ENCODE data around the gene TAPBP.
"Not testable (repeated sequence)": the region's sequence is repeated elsewhere in the genome, so short reads cannot be mapped to it uniquely, and the experiment has no call there.

The TAPBP gene

DNA sequence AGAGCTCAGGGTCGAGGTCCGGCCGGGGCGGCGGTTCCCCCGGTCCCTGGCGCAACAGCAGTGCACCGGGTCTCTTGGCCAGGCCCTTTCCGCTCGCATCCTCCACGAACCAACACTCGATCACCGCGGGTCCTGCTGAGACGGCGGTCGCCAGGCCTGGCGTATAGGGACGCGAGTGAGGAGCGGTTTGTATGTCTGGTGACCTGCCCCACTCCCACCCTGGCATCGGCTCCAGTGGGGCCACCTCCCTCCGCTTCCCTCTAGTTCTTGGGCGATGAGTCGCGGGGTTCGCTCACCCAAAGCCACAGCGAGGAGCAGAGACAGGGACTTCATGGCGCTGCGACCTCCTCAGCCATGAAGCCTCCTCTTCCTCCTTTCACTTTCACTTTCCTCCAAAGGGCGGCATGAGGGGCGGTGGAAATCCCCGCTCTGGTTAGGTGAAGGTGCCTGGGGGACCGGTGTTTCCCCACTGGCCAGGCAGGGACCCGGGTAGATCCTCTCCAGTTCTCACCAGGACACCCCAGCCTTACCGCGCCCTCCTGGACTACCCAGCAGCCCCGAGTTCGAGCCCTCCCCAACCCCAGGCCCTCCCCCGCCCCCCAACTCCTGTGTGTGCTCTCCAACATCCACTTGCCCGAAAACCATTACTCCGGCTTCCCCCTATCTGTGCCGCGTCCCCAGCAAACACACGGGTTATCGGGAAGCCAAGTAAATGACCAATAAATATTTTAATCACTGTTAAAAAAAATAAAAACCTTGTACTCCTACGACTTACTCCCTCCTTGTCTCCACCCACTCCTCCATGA is at the start of gene TAPBP:
TAPBP (minus strand) TSS at position 370 of the 806 bp plus-strand sequence; CDS start at position 333, 37 bp downstream.
- Mint-ChIP-seq H3K9me3 (no peaks in the 10 kb centered on the region), H3K27me3 (ENCODE audit: low read depth) (no peaks in the 10 kb centered on the region), H3K4me1 (ENCODE audit: low read depth) (peaks cover 41% of the 10 kb centered on the region), H3K4me3 (peak within 1 kb of the TSS; percentile 95), H3K27ac (peak within 1 kb of the TSS; percentile 96), H3K36me3 (ENCODE audit: low read depth) (peaks cover 47% of the 10 kb centered on the region)
- DNase-seq (ENCODE audit: low spot score) = peak; percentile 88

DNA sequence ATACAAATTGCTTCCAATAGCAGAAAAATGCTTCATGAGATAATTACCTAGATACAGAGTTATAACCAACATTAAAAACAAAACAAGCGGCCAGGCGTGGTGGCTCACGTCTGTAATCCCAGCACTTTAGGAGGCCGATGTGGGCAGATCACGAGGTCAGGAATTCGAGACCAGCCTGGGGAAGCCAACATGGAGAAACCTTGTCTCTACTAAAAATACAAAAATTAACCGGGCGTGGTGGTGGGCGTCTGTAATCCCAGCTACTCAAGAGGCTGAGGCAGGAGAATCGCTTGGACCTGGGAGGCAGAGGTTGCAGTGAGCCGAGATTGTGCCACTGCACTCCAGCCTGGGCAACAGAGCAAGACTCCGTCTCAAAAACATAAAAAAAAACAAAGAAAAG is 49.6 kb upstream of the TAPBP start:
- H3K27ac Mint-ChIP-seq; DNase-seq (ENCODE audit: low spot score): not testable (repeated sequence)
- H3K27me3 Mint-ChIP-seq (ENCODE audit: low read depth) = peaks cover 13% of the 10 kb centered on the region

DNA sequence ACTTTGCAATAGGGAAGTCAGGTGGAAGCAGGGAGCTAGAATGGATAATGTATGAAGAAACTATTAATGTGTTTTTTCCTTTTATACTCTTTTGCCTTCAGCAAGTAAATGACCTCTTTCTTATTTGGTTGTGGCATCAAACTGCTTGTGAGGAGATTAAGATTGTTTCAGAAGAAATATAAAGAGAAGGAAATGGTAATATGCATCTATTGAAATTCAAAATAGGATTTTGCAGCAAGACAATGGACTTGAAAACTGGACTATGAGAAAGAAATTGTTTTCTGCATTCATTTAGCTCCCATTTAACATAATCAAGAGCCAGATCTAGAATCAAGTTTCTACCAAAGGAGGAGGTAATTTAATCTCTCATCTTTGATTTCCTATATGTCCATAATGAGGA is 45.5 kb upstream of the TAPBP start:
- Mint-ChIP-seq H3K9me3 (no peaks in the 10 kb centered on the region), H3K36me3 (ENCODE audit: low read depth) (no peaks in the 10 kb centered on the region), H3K4me1 (ENCODE audit: low read depth) (peaks cover under 1% of the 10 kb centered on the region), H3K4me3 (no peak overlapping the region), H3K27me3 (ENCODE audit: low read depth) (peaks cover 19% of the 10 kb centered on the region), H3K27ac (no peak overlapping the region)
- no peak for DNase-seq (ENCODE audit: low spot score)

More for the DNA sequence above, 49.6 kb upstream of the TAPBP start:
- H3K4me1 Mint-ChIP-seq (ENCODE audit: low read depth); H3K36me3 Mint-ChIP-seq (ENCODE audit: low read depth); H3K4me3 Mint-ChIP-seq; H3K9me3 Mint-ChIP-seq: not testable (repeated sequence)

DNA sequence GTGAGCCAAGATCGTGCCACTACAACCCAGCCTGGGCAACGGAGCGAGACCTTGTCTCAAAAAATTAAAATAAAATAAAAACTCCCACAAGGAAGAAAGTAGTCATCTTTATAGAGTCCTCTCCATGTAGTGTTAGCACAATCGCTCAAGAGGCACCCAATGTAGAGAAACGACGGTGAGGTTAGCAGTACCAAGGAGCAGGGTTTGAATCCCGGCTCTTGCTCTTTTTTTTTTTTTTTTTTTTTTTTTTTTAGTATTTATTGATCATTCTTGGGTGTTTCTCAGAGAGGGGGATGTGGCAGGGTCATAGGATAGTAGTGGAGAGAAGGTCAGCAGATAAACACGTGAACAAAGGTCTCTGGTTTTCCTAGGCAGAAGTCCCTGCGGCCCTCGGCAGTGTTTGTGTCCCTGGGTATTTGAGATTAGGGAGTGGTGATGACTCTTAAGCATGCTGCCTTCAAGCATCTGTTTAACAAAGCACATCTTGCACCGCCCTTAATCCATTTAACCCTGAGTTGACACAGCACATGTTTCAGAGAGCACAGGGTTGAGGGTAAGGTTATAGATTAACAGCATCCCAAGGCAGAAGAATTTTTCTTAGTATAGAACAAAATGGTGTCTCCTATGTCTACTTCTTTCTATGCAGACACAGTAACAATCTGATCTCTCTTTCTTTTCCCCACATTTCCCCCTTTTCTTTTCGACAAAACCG is 43.4 kb upstream of the TAPBP start:
- H3K9me3 Mint-ChIP-seq; H3K27ac Mint-ChIP-seq; H3K4me1 Mint-ChIP-seq (ENCODE audit: low read depth); DNase-seq (ENCODE audit: low spot score); H3K4me3 Mint-ChIP-seq; H3K36me3 Mint-ChIP-seq (ENCODE audit: low read depth): not testable (repeated sequence)
- peaks cover 20% of the 10 kb centered on the region for H3K27me3 Mint-ChIP-seq (ENCODE audit: low read depth)

DNA sequence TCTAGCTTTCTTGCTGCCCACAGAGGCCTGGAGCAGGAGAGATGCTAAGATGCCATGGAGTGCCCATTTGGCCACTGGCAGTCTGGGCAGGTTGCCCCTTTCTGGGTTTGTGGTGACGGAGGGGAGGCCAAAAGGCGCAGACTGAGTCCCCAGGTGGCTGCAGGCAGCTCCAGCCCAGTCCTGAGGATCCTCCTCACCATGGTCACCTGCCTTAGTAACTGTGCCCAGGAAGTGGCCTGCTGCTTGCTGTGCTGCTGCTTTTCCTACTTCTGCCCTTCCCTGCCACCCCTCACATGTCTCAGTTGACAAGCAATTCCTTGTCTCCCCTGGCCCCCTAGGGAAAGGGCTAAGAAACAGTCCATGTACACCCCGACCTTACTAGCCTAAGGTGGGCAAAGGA is 42.4 kb upstream of the TAPBP start:
- H3K9me3 Mint-ChIP-seq = no peaks in the 10 kb centered on the region
- H3K4me3 Mint-ChIP-seq = no peak overlapping the region
- DNase-seq (ENCODE audit: low spot score) = no peak
- H3K4me1 Mint-ChIP-seq (ENCODE audit: low read depth) = no peaks in the 10 kb centered on the region
- H3K36me3 Mint-ChIP-seq (ENCODE audit: low read depth) = no peaks in the 10 kb centered on the region
- H3K27ac Mint-ChIP-seq = no peak overlapping the region
- peaks cover 23% of the 10 kb centered on the region for H3K27me3 Mint-ChIP-seq (ENCODE audit: low read depth)

DNA sequence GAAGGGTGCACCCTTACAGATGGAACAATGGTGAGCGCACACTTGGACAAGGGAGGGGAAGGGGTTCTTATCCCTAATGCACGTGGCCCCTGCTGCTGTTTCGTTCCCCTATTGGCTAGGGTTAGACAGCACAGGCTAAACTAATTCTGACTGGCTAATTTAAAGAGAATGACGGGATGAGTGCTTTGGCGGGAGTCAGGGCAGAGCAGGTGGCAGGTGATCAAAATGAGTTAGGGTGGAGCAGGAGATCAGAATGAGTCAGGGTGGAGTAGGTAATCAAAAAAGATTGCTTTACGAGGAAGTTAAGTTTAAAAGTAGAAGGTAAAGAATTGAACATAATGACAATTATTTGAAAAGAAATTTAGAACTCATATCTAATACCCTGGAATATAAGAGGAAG is 42.0 kb upstream of the TAPBP start:
- H3K9me3 Mint-ChIP-seq; H3K27ac Mint-ChIP-seq; DNase-seq (ENCODE audit: low spot score); H3K4me1 Mint-ChIP-seq (ENCODE audit: low read depth); H3K36me3 Mint-ChIP-seq (ENCODE audit: low read depth); H3K4me3 Mint-ChIP-seq: not testable (repeated sequence)
- peaks cover 23% of the 10 kb centered on the region for H3K27me3 Mint-ChIP-seq (ENCODE audit: low read depth)

DNA sequence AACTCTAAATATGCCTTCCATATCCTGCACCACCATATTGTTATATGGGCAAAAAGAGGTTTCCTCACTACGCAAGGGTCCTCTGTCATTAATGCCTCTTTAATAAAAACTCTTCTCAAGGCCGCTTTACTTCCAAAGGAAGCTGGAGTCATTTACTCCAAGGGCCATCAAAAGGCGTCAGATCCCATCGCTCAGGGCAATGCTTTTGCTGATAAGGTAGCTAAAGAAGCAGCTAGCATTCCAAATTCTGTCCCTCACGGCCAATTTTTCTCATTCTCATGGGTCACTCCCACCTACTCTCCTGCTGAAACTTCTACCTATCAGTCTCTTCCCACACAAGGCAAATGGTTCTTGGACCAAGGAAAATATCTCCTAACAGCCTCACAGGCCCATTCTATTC is 33.9 kb upstream of the TAPBP start:
- no peak for DNase-seq (ENCODE audit: low spot score)
- Mint-ChIP-seq H3K4me3 (no peak overlapping the region), H3K27me3 (ENCODE audit: low read depth) (peaks cover 5% of the 10 kb centered on the region), H3K36me3 (ENCODE audit: low read depth) (no peaks in the 10 kb centered on the region), H3K9me3 (no peaks in the 10 kb centered on the region), H3K4me1 (ENCODE audit: low read depth) (peaks cover 22% of the 10 kb centered on the region), H3K27ac (no peak overlapping the region)

DNA sequence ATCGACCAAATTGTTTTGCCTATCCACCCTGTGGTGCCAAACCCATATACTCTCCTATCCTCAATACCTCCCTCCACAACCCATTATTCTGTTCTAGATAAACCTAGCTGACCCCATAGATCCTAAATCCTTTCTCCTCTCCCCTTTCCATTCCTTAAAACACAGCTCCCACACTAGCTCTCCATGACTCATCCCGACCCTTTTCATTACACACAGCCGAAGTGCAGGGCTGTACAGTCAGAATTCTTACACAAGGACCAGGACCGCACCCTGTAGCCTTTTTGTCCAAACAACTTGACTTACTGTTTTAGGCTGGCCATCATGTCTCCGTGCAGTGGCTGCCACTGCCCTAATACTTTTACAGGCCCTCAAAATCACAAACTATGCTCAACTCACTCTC is 33.1 kb upstream of the TAPBP start:
- H3K4me1 Mint-ChIP-seq (ENCODE audit: low read depth) = peaks cover 22% of the 10 kb centered on the region
- not testable (repeated sequence) for H3K9me3 Mint-ChIP-seq; H3K36me3 Mint-ChIP-seq (ENCODE audit: low read depth); H3K27ac Mint-ChIP-seq; H3K27me3 Mint-ChIP-seq (ENCODE audit: low read depth); DNase-seq (ENCODE audit: low spot score)
- H3K4me3 Mint-ChIP-seq = peak overlapping the region; percentile 2

DNA sequence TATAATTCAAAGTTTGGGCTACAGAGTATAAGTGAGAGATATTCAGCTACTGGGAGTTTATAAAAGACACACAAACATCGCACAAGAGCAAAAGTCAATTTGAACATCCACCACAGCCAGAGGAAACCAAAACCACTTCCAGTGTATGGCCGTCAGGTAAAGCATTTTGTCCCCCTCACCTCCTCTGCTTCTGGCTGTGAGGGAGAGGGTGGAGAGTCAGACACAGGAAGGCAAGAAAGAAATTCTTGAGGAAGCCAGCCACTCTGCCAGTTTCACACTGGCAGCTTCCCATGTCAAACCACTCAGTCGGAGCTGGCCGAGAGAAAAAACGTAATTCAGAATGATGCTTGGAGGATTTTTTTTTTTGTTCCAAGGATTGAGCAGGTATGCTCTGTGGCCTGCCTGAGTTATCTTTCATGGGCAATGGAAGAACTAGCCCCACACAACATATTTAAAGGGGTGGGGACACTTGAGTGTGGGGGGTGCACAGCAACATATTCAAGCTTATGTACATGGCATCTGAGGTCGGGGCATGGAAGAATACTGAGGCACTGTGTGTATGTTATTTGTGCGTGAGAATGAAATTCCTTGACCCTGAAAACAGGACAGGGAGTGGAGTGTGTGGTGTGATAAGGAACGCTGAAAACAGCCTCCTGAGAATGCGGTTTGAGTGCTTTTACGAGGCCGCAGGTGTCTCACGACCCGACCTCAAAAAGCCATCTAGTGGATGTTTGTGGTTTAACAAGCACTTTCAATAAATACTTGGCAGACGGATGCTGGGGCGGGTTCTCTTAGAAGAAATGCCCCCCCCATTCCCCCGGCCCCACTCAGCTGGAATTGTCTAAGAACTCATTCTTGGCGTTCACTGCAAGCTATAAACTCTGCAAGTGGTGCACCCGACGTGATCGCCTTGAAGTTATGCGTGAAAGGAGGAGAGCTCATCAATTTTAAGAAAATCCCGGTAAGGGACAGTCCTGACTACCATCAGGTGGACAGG is 31.1 kb upstream of the TAPBP start:
- Mint-ChIP-seq H3K27ac (peak overlapping the region; percentile 90), H3K36me3 (ENCODE audit: low read depth) (no peaks in the 10 kb centered on the region), H3K27me3 (ENCODE audit: low read depth) (no peaks in the 10 kb centered on the region), H3K9me3 (no peaks in the 10 kb centered on the region), H3K4me1 (ENCODE audit: low read depth) (peaks cover 25% of the 10 kb centered on the region), H3K4me3 (peak overlapping the region; percentile 75)
- peak; percentile 57 for DNase-seq (ENCODE audit: low spot score)

DNA sequence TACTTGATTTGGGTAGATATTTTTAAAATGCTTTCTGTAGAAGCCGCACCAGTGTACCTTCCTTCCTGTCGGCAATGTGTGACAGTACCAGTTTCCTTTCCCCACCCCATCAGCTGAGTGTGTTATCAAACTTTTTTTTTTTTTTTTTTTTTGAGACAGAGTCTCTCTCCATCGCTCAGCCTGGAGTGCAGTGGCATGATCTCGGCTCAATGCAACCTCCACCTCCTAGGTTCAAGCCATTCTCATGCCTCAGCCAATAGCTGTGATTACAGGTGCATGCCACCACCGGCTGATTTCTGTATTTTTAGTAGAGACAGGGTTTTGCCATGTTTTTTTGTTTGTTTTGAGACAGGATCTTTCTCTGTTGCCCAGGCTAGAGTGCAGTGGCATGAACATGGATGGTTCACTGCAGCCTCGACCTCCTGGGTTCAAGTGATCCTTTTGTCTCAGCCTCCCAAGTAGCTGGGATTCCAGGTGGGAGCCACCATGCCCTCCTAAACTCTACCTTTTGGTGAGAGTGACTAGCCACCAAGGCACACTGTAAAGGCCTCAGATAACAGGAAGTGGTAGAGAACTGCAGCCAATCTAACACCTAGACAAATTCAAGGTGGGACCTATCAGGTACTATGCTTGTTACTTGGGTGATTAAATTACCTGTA is 30.2 kb upstream of the TAPBP start:
- H3K27me3 Mint-ChIP-seq (ENCODE audit: low read depth) = no peaks in the 10 kb centered on the region
- H3K9me3 Mint-ChIP-seq = no peaks in the 10 kb centered on the region
- H3K27ac Mint-ChIP-seq = peak overlapping the region; percentile 90
- peaks cover 26% of the 10 kb centered on the region for H3K4me1 Mint-ChIP-seq (ENCODE audit: low read depth)
- DNase-seq (ENCODE audit: low spot score) = peak; percentile 28
- H3K4me3 Mint-ChIP-seq = peak overlapping the region; percentile 76
- H3K36me3 Mint-ChIP-seq (ENCODE audit: low read depth) = no peaks in the 10 kb centered on the region

DNA sequence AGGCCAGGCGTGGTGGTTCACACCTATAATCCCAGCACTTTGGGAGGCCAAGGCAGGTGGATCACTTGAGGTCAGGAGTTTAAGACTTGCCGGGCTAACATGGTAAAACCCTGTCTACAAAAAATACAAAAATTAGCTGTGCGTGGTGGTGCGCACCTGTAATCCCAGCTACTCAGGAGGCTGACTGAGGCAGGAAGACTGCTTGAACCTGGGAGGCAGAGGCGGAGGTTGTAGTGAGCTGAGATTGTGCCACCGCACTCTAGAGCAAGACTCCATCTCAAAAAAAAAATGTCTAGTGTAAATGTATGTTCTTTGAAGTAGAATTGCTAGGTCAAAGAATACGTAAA is 29.7 kb upstream of the TAPBP start:
- not testable (repeated sequence) for H3K36me3 Mint-ChIP-seq (ENCODE audit: low read depth); H3K9me3 Mint-ChIP-seq; DNase-seq (ENCODE audit: low spot score); H3K27me3 Mint-ChIP-seq (ENCODE audit: low read depth)
- peaks cover 26% of the 10 kb centered on the region for H3K4me1 Mint-ChIP-seq (ENCODE audit: low read depth)
- H3K27ac Mint-ChIP-seq = peak overlapping the region; percentile 90
- H3K4me3 Mint-ChIP-seq = peak overlapping the region; percentile 76

DNA sequence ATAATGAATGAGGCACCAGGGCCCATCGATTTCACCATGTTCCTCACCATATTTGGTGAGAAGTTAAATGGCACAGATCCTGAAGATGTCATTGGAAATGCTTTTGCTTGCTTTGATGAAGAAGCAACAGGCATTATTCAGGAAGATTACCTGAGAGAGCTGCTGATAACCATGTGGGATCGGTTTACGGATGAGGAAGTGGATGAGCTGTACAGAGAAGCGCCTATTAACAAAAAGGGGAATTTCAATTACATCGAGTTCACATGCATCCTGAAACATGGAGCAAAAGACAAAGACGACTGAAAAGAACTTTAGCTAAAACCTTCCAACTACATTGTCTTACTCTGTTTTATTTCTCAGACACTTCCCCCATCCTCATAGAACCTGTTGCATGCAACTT is 25.3 kb upstream of the TAPBP start:
- H3K27ac Mint-ChIP-seq = no peak overlapping the region
- no peak overlapping the region for H3K4me3 Mint-ChIP-seq

DNA sequence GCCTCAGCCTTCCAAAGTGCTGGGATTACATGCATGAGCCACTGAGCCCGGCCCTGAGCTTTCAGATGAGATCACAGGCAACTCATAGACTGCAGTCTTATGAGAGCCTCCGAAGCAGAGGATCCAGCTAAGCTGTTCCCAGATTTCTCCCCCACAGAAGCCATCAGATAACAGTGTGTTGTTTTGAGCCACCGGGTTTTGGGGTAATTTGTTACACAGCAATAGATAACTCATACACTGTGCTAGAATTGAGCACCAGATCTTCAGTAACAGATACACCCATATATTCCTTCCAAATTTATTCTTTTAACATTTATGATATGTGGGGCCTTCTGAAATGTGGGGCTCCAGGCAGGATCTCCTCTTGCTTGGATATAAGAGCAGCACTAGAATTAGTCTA is 22.6 kb upstream of the TAPBP start:
- Mint-ChIP-seq H3K4me1 (ENCODE audit: low read depth) (peaks cover 7% of the 10 kb centered on the region), H3K4me3 (no peak overlapping the region)

More for the DNA sequence above, 25.3 kb upstream of the TAPBP start:
- DNase-seq (ENCODE audit: low spot score) = no peak
- Mint-ChIP-seq H3K27me3 (ENCODE audit: low read depth) (no peaks in the 10 kb centered on the region), H3K4me1 (ENCODE audit: low read depth) (peaks cover 15% of the 10 kb centered on the region), H3K9me3 (no peaks in the 10 kb centered on the region), H3K36me3 (ENCODE audit: low read depth) (no peaks in the 10 kb centered on the region)

More for the DNA sequence above, 22.6 kb upstream of the TAPBP start:
- Mint-ChIP-seq H3K27ac (no peak overlapping the region), H3K27me3 (ENCODE audit: low read depth) (no peaks in the 10 kb centered on the region), H3K36me3 (ENCODE audit: low read depth) (no peaks in the 10 kb centered on the region), H3K9me3 (no peaks in the 10 kb centered on the region)
- DNase-seq (ENCODE audit: low spot score) = no peak

Data from T-helper 2 cell treated with Interferon-gamma antibody and Interleukin-4, amounts not matched to agents 5 μg/mL and 100 μg/mL, for 36 hours (primary cell).